Measurements from ENCODE around the gene TOPBP1.

GRCh38 chr3:133701435-133702358 lies 40.0 kb upstream of the TOPBP1 start:
- TF ChIP-seq CTCF (IDR thresholded peaks at IDR 0.05; ENCODE audit: low read depth, low read length) (no peak), EZH2phosphoT487 (IDR thresholded peaks at IDR 0.05; ENCODE audit: low read depth) (no peak)
